GM18909 (cell line): Measurements from ENCODE around the gene PRPF31.
"Not testable (repeated sequence)": the region's sequence is repeated elsewhere in the genome, so short reads cannot be mapped to it uniquely, and the experiment has no call there.

Experiments used
- ATAC-seq: cut with Tn5 transposase; IDR thresholded peaks from one replicate; pipeline ENCODE4 v1.9.1; 2021; ENCODE audit warnings: mild to moderate bottlenecking; ENCODE audit not compliant: unreplicated experiment, poor library complexity

Gene PRPF31

DNA sequence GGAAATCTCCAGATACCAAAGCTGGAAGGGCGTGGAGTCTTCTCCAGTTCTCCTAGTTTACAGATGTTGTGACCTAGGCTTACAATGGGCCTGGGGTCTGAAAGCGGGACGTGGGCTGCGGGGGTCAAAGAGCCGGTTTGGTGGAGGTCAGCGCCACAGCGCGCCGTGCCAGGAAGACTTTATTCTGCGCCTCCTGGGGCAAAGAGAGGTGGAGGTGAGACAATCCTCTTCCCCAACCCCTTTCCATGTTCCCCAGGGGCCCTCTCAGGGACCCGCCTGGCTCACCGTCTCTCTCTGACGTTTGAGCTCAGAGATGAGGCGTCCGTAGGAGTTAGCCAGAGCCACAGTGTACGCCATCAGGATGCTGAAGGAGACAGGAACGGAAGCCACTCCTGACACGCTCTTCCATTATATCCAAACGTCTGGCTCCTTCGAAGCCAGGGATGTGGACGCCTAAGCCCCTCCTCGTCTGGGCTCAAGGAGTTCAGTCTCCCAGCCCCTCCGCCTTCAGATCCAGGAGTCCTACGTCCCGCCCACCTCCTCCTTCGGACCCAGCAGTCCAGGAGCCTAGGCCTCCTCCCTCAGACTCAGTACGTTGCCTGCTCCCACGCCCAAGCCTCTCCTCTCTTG, 44.7 kb downstream of the PRPF31 start:
- peak; percentile 5 for ATAC-seq

DNA sequence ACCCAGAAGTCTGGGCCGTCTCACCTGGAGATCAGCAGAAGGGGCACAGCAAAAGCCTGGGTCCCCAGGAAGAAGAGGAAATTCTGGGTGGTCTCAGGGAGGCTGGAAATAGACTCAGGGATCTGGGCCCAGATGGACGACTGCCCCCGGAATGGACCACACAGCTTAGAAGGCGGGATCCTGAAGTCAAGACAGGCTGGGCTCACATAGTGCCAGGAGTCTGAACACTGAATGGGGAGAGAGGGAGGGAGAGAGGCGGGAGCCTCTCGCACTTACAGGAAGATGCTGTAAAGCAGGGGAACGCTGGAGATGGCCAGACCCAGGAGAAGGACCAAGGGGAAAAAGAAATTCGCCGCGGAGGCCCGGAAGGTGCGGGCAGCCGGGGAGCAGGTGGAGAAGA, 45.3 kb downstream of the PRPF31 start:
- no peak for ATAC-seq

DNA sequence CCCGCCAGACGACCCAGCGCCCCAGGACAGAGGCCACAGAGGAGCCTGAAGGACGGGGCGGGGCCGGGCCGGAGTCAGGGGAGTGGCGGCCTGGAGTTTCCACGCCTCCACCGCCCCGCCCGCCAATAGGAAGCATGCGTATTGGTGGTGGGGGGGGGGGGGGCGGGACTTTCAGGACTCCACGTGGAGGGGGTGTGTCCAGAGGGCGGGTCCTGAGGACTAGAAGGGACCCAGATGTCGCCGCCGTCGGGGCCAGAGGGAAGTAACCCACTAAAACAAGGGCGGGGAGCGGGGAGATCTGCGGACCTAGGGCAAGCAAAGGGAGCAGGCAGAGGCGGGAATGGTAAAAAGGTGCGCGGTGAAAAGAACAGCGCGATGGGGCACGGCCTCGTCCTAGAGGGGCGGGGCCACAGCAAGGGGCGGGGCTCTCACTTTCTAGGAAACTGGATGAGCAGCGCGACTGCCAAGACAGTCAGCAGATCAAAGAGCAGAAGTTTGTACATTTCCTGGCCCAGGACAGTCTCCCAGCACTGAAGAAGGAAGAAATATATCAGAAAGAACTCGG, 46.8 kb downstream of the PRPF31 start:
- no peak for ATAC-seq

DNA sequence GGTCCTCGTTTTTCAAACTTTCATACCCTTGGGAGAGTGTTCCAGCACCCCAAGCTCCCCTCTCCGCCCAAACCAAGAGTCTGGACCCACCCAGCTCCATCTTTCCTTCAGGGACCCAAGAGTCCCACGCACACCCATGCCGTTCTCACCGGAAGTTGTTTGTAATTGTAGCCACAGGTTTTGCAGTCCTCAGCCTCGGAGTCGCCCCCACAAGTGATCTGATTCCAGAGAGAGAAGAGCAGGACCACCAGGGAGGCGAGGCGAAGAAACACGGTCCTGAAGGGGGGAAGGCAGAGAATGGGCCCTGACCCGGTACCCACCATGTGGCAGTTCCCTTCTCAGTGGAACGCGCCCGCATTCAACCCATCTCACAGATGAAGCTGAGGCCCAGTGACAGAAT, 47.3 kb downstream of the PRPF31 start:
- ATAC-seq, result no peak

DNA sequence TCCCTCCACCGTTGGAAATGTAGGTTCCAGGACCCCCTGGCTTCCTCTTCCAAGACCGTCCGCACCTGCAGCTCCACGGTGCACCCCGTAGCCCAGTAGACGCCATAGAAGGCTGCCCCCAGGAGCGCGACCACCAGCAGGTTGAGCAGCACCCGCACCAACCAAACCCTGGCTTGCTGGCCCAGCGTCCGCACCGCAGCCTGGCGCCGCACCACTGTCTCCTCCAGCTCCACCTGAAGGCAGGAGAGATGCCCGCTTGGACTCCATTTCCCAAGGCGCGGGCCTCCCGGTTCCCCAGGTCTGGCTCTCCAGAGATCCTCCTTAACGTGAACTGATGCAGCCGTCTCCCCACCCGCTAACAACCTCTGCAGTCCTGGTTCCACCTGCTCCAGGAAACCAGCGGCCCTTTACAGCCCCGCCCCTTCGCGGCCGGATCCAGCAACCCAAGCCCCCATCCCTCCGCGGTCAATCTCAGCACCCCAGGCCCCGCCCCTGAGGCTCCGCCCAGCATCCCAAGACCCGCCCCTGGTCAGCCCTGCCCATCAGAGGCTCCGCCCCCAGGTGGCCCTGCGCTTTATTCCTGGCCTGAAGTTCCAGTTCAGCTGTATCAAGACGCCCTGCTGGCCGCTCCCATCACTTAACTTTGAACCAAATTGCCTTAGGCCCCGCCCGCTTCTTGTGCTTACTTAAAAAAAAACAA, 49.0 kb downstream of the PRPF31 start:
- ATAC-seq, result no peak

DNA sequence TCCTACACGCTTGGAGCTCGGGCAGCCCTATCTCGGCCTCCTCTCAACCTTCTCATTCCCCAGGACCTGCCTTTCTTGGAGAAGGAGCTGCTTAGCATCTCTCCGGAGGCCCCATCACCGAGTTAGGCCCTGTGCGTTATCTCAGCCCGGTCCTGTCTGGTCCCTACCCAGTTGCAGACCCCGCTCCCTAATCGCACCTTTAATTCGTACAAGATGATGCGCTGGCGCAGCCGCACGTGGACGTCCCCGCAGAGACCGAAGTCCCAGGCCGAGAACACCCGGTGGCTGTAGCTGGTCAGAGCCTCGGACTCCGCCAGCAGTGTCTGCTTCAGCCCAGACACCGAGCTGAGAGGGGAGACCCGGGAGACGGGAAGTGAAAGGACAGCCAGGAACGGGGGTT, 49.7 kb downstream of the PRPF31 start:
- ATAC-seq, result no peak

DNA sequence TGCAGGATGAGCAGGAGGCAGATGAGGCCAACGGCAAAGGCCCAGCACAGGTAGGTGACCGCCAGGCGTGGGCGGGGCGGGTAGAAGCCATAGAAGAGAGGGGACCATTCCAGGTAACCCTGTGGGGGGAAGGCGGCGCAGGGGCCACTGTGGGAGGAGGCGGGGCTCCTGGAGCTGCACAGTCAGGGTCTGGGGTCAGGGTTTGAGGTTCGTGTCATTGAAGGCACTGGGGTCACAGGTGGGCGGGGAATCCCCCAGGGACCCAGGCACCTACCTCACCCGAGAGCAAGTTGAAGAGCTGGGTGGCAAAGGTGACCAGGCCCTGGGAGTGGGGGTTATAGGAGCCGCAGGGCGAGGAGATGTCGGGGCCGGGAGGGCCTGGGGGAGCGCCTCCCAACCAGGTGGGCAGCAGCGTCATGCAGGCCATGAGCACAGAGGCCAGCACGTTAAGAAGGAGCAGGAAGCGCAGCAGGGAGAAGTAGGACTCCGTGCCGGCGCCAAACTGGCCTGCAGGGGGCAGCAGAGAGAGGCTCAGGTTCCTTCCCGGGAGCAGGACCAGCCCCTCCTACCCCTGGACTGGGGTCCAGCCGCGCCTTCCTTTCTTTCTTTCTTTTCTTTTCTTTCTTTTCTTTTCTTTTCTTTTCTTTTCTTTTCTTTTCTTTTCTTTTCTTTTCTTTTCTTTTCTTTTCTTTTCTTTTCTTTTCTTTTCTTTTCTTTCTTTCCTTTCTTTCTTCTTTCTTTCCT, 52.8 kb downstream of the PRPF31 start:
- no peak for ATAC-seq

DNA sequence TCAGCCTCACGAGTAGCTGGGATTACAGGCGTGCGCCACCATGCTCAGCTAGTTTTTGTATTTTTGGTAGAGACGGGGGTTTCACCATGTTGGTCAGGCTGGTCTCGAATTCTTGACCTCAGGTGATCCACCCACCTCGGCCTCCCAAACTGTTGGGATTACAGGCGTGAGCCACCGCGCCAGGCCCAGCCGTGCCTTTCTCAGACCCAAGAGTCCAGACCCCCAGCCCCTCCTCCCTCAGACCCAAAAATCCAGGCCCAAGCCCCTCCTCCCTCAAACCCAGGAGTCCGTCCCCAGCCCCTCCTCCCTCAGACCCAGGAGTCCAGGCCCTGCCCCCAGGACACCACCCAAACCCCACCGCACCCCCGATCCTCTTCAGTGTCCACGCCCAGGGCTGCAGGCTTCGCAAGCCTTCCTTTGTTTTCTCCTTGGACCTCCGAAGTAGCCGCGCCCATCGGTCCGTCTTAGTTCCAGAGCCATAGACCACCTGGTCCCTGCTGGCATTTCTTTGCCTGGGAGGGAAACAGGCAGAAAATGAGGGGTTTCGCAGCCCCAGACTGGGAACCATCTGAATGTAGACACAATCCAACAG, 53.7 kb downstream of the PRPF31 start:
- no peak for ATAC-seq

DNA sequence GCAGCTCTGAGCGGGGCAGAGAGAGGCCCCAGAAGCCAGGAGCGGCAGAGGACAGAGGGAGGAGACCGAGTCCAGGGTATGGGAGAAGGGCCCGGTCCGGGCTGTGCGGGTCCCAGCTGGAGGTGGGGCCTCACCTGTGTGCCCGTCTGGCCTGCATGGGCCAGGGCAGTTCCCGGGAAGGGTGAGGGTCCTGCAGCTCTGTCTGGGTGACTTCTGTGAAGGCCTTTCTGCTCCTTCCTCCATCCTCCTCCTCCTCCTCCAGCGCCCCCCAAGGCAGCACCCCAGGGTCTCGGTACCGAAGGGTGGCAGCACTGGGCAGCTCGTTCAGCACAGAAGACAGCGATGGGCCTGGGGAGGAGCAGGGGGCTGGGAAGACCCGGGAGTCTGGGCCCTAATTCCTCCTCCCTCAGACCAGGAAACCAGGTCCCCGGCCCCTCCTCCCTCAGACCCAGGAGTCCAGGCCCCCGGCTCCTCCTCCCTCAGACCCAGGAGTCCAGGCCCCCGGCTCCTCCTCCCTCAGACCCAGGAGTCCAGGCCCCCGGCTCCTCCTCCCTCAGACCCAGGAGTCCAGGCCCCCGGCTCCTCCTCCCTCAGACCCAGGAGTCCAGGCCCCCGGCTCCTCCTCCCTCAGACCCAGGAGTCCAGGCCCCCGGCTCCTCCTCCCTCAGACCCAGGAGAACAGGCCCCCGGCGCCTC, 56.3 kb downstream of the PRPF31 start:
- not testable (repeated sequence) for ATAC-seq

DNA sequence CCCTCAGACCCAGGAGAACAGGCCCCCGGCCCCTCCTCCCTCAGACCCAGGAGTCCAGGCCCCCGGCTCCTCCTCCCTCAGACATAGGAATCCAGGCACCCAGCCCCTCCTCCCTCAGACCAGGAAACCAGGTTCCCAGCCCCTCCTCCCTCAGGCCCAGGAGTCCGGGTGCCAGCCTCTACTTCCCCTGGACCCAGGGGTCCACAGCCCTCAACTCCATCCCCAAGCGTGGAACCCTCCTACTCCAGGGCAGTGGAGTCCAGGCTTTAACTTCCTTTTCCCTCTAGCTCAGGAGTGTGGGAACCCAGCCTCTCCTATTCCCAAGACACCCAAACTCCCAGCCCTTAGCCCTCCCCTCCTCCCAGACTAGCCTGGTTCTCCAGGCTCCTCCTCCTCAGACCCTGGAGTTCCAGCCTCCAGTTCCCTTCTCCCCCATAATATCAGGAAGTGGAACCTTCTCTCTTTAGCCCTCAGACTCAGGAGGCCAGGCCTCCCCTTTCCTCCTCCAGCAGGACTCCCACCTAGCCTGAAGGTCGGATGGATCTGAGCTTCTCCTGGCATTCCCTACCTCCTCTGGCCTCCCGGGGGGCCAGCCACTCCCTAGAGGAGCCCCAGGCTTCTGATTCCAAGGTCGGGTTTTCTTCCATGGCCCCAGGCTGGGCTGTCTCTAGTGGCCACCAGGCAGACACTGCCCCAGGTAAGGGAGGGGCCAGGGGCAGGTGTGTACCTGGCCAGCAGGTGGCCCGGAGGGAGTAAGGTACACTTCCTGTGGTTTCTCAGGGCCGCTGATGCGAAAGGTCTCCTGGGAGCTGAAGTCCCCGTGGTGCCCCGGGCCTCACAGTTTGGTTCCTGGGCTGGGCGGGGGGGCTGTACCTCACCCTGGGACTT, 57.2 kb downstream of the PRPF31 start, which contains the start of gene TMC4:
Gene TMC4, minus strand, starts transcription at position 690 of the 888 bp plus-strand sequence. Its CDS starts 43 bp downstream, at position 647.
- no peak for ATAC-seq

DNA sequence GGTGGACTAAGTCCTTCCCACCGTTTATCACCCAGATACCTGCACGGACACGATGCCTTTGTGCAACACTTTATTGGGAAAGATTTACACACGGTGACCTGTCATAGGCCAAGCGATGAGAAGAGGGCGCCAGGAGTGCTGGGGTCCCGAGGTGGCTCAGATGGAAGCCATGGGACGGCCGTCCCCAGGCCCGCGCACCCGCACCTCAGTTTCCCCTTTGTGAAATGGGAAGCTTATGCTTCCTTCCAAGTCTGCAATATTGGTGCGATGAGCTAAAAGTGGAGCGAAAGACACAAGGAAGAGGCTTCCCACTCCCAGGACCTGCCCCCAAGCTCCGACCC, 57.8 kb downstream of the PRPF31 start:
- ATAC-seq, result no peak

DNA sequence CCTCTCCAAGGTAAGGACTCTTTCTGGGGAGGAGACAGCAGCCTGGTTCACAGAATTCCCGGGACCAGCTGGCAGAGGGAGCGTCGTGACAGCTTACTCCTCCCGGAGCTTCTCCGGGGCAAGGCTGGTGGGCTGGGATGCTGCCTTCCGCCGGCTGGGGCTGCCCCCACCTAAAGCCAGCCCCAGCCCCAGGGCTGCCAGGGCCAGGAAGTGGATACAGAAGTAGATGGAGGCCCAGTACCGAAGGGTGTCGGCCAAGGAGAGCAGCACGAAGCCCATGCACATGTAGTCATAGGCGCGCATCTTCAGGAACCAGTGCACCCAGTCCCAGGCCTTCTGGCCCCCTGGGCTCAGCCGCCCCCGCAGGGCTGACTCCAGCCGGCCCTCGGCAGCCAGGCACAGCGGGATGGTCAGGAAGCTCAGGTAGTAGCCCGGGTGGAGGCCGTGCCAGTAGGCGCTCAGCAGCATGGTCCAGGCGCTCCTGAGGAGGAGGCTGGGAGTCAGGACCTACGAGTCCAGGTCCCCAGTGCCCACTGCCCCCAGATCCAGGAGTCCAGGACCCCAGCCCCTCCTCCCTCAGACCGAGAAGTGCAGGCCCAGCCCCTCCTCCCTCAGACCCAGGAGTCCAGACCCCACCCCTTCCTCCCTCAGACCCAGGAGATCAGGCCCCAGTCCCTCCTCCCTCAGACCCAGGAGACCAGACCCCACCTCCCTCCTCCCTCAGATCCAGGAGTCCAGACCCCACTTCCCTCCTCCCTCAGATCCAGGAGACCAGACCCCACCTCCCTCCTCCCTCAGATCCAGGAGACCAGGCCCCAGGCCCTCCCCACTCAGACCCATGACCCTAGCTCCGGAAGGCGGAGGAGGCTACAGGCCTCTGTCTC, 58.6 kb downstream of the PRPF31 start:
- no peak for ATAC-seq

DNA sequence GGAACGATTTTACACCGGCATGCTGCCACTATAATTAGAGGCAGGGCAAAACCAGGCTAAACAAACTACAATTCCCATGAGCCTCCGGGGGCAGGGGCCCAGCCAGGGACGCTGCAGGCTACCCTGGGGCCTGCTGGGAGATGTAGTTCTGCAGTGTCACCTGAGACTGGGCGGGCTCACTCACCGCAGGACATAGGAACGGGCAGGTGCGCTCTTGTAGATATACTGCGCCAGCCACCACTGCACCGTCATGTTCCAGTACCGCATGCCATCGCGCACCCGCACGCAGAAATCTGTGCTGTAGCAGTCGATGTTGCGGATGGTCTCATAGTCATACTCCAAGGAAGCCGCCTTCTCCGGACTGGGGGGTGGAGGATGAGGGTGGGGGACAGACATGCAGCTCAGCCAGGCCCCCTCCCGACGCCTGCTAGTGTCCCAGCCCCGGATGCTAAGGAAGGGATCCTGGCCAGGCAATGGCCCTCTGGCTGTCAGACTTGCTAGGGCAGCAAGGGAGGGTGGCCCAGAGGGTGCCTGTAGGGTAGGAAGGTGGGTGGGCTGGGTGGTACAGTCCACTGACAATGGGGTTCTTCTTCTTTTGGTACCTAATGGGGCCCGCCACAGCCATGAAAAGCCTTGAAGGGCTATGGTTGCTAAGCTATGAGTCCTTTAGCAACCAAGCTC, 63.2 kb downstream of the PRPF31 start:
- ATAC-seq, result no peak

DNA sequence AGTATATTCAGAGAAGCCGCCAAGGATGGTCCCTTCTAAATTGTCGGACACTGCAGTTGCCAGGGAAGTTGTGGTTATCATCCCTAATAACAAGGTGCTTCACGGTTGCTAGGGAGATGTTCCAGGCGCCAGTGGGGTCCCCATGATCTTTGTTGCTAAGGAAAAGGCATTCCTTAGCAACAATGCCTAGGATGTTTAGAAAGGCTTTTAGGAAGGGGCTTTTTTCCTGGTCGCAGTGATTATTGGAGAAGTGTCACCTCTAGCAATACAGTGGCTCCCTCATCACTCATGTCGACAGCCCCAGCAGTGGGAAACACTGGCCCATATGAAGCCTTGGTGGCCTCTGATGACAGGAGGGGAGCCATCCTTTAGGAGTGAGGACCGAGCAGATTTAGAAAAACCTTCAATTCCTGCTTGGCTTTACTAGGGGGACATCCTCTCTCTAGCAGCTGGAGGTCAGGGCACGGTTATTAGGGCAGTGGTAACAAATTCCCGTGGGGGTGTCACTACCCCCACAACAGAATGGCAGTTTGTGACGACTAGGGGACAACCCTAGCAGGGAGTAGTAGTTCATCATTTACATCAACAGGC, 63.8 kb downstream of the PRPF31 start:
- no peak for ATAC-seq

DNA sequence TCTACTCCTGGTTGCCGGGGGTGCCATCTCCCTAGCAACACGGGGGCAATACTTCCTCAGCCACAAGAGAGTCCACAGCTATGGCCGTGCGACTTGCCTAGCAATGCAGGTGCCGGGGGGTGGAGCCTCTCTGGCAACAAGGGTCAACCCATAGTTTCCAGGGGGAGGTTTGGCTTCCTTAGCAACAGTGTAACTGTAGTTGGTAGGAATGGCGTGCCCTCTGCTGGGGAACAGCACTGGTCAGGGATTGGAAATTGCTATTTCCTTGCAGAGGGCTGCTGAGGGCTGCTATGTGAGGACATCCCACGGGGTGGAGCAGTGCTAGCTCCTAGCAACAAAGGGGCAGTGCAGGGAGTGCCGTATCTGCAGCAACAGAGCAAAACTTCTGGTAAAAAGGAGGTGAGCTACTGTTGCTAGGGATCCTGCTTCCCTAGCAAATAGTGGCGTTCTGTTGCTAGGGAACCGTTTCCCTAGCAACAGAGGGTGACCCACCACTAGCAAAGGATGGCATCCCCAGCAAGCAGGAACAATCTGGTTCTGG, 64.4 kb downstream of the PRPF31 start:
- ATAC-seq, result no peak

DNA sequence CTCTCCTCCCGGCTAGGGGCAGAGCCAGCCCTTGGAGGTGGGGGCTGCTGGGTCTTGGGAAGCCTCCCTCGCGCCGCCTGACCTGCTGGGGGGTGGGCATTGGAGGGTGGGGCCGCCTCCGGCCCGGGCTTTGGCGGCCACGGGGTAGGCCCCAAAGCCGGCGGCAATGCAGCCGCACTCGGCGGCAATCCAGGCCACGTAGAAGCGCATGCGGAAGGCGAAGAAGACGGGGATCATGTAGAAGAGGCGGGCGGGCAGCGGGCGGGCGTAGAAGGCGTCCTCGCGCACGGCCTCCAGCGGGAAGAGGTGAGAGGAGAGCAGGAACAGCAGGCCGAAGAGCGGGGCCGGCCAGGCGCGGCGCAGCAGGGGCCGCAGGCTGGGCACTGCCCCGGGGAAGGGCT, 65.1 kb downstream of the PRPF31 start:
- no peak for ATAC-seq
